22Rv1 (cell line): ENCODE measurements around the gene RBMS1.

ENCODE experiments used
- H3K27ac ChIP-seq: fragments of 450-650 bp; 2 replicates; pipeline ENCODE4 v1.5.1; 2017
- CTCF ChIP-seq: fragments of 450-650 bp; IDR thresholded peaks from 2 replicates; pipeline ENCODE4 v1.5.1; 2017; ENCODE audit warnings: mild to moderate bottlenecking
- ZFX ChIP-seq: fragments of 450-650 bp; IDR thresholded peaks from 2 replicates; pipeline ENCODE4 v1.6.1; 2017; ENCODE audit warnings: antibody characterized with exemption, borderline replicate concordance

RBMS1 gene

GRCh38 chr2:160251569-160251968 lies 242.0 kb downstream of the RBMS1 start:
- TF ChIP-seq ZFX, result no peak
- TF ChIP-seq CTCF, result no peak
- H3K27ac ChIP-seq, result no peak overlapping the region

- TF ChIP-seq CTCF (no peak), ZFX (no peak)
- no peak overlapping the region for H3K27ac ChIP-seq
These were observed 243.7 kb downstream of the RBMS1 start for GRCh38 chr2:160249876-160250275.

GRCh38 chr2:160247296-160248035 lies 246.1 kb downstream of the RBMS1 start:
- TF ChIP-seq ZFX (no peak), CTCF (no peak)
- H3K27ac ChIP-seq, result no peak overlapping the region

GRCh38 chr2:160246356-160246755 lies 247.3 kb downstream of the RBMS1 start:
- no peak for TF ChIP-seq CTCF
- TF ChIP-seq ZFX, result no peak
- H3K27ac ChIP-seq, result no peak overlapping the region

GRCh38 chr2:160245614-160246155 lies 247.9 kb downstream of the RBMS1 start:
- no peak for TF ChIP-seq CTCF
- TF ChIP-seq ZFX, result no peak
- no peak overlapping the region for H3K27ac ChIP-seq

- H3K27ac ChIP-seq, result no peak overlapping the region
- no peak for TF ChIP-seq ZFX
- TF ChIP-seq CTCF, result no peak
These were observed 250.6 kb downstream of the RBMS1 start for GRCh38 chr2:160242893-160243564.
